HG03039 (cell line): ENCODE results near the gene VOPP1.
"Not testable (repeated sequence)": the region's sequence is repeated elsewhere in the genome, so short reads cannot be mapped to it uniquely, and the experiment has no call there.

Experiments used
- ATAC-seq: cut with Tn5 transposase; IDR thresholded peaks from one replicate; pipeline ENCODE4 v1.9.1; 2021; ENCODE audit warnings: mild to moderate bottlenecking, moderate library complexity; ENCODE audit not compliant: unreplicated experiment

VOPP1 gene

GRCh38 chr7:55471594-55471993 is 100.7 kb downstream of the VOPP1 start:
- ATAC-seq: not testable (repeated sequence)

- no peak for ATAC-seq
These were observed 102.0 kb downstream of the VOPP1 start for GRCh38 chr7:55470261-55470660.

GRCh38 chr7:55469721-55470120 is 102.6 kb downstream of the VOPP1 start:
- ATAC-seq: no peak

GRCh38 chr7:55469271-55469681 is 103.0 kb downstream of the VOPP1 start:
- no peak for ATAC-seq

- no peak for ATAC-seq
These were observed 103.8 kb downstream of the VOPP1 start for GRCh38 chr7:55468495-55468894.

- ATAC-seq: no peak
These were observed 105.2 kb downstream of the VOPP1 start for GRCh38 chr7:55467047-55467593.

- ATAC-seq: no peak
These were observed 106.6 kb downstream of the VOPP1 start for GRCh38 chr7:55465691-55466090.

GRCh38 chr7:55464422-55464821 is 107.9 kb downstream of the VOPP1 start:
- no peak for ATAC-seq

- ATAC-seq: no peak
These were observed 108.5 kb downstream of the VOPP1 start for GRCh38 chr7:55463686-55464262.

GRCh38 chr7:55458351-55458750 is 114.0 kb downstream of the VOPP1 start:
- ATAC-seq: no peak

GRCh38 chr7:55457801-55458200 is 114.5 kb downstream of the VOPP1 start:
- no peak for ATAC-seq

- ATAC-seq: no peak
These were observed 119.3 kb downstream of the VOPP1 start for GRCh38 chr7:55452971-55453370.

- ATAC-seq: no peak
These were observed 122.2 kb downstream of the VOPP1 start for GRCh38 chr7:55449992-55450535.

GRCh38 chr7:55449205-55449991 is 122.9 kb downstream of the VOPP1 start:
- no peak for ATAC-seq

GRCh38 chr7:55448526-55448925 is 123.8 kb downstream of the VOPP1 start:
- ATAC-seq: no peak

GRCh38 chr7:55444786-55445185 is 127.5 kb downstream of the VOPP1 start:
- ATAC-seq: no peak

- ATAC-seq: no peak
These were observed 130.4 kb downstream of the VOPP1 start for GRCh38 chr7:55441774-55442522.

GRCh38 chr7:55441002-55441401 is 131.3 kb downstream of the VOPP1 start:
- no peak for ATAC-seq

- ATAC-seq: no peak
These were observed 132.1 kb downstream of the VOPP1 start for GRCh38 chr7:55440040-55440690.

- ATAC-seq: no peak
These were observed 132.7 kb downstream of the VOPP1 start for GRCh38 chr7:55439627-55440026.
